Stimulated activated CD4-positive, alpha-beta T cell treated with anti-CD3 and anti-CD28 coated beads, Interleukin-4, amount 100 ng/mL, for 4 hours (primary cell): ENCODE results near the gene TTC19.
"Not testable (repeated sequence)": the region's sequence is repeated elsewhere in the genome, so short reads cannot be mapped to it uniquely, and the experiment has no call there.

Experiments
- DNase-seq, 2 experiments: peaks; one replicate each; pipeline ENCODE4 v3.0.0-alpha.2; 2020

TTC19 gene

GRCh38 chr17:16036261-16036660 is 36.6 kb downstream of the TTC19 start:
- DNase-seq: no peak

GRCh38 chr17:16037636-16038035 is 38.0 kb downstream of the TTC19 start:
- no peak for DNase-seq

- DNase-seq: no peak
These were observed 41.2 kb downstream of the TTC19 start for GRCh38 chr17:16040710-16041251.

- DNase-seq: no peak
These were observed 44.9 kb downstream of the TTC19 start for GRCh38 chr17:16044487-16044886.

- no peak for DNase-seq
These were observed 47.3 kb downstream of the TTC19 start for GRCh38 chr17:16046966-16047365.

GRCh38 chr17:16048811-16049449 is 49.3 kb downstream of the TTC19 start:
- no peak for DNase-seq

- no peak for DNase-seq
These were observed 51.2 kb downstream of the TTC19 start for GRCh38 chr17:16050844-16051243.

- DNase-seq: no peak
These were observed 52.9 kb downstream of the TTC19 start for GRCh38 chr17:16052486-16052885.

GRCh38 chr17:16055139-16055538 is 55.5 kb downstream of the TTC19 start:
- DNase-seq: not testable (repeated sequence)

GRCh38 chr17:16061631-16062030 is 62.0 kb downstream of the TTC19 start:
- DNase-seq: no peak

GRCh38 chr17:16066125-16066524 is 66.5 kb downstream of the TTC19 start:
- DNase-seq: no peak

- DNase-seq: no peak
These were observed 68.7 kb downstream of the TTC19 start for GRCh38 chr17:16068323-16068722.

- DNase-seq: no peak
These were observed 72.4 kb downstream of the TTC19 start for GRCh38 chr17:16072031-16072430.

- no peak for DNase-seq
These were observed 74.2 kb downstream of the TTC19 start for GRCh38 chr17:16073845-16074244.

GRCh38 chr17:16074423-16074822 is 74.8 kb downstream of the TTC19 start:
- no peak for DNase-seq

GRCh38 chr17:16075949-16076348 is 76.3 kb downstream of the TTC19 start:
- no peak for DNase-seq
